Measurements from ENCODE around the gene HAPSTR1. TPM values are rescaled to one million over a fixed set of nuclear protein-coding genes. Genes with fewer than 3 reads are reported as not detected.
"Not testable (repeated sequence)": the region's sequence is repeated elsewhere in the genome, so short reads cannot be mapped to it uniquely, and the experiment has no call there.

HAPSTR1 gene
- 10 to 100 TPM; 11.6 to 31.8 (median 15.0) TPM for polyA plus RNA-seq
- long read RNA-seq, donor 1, result 0 reads
- long read RNA-seq, donor 2, full-length matches to known transcripts, result 2 of 2 reads
- long read RNA-seq, donor 2, partial matches to known transcripts, result 0 of 2 reads
- long read RNA-seq, donor 2, other reads (novel, unspliced or antisense), result 0 of 2 reads
- long read RNA-seq, donor 3, full-length matches to known transcripts, result 9 of 9 reads
- long read RNA-seq, donor 3, partial matches to known transcripts, result 0 of 9 reads
- long read RNA-seq, donor 3, other reads (novel, unspliced or antisense), result 0 of 9 reads
- long read RNA-seq, donor 4, full-length matches to known transcripts, result 1 of 1 reads
- long read RNA-seq, donor 4, partial matches to known transcripts, result 0 of 1 reads
- long read RNA-seq, donor 4, other reads (novel, unspliced or antisense), result 0 of 1 reads
- long read RNA-seq, donor 5, full-length matches to known transcripts, result 2 of 2 reads
- long read RNA-seq, donor 5, partial matches to known transcripts, result 0 of 2 reads
- long read RNA-seq, donor 5, other reads (novel, unspliced or antisense), result 0 of 2 reads
- long read RNA-seq, donor 6, full-length matches to known transcripts, result 7 of 7 reads
- long read RNA-seq, donor 6, partial matches to known transcripts, result 0 of 7 reads
- long read RNA-seq, donor 6, other reads (novel, unspliced or antisense), result 0 of 7 reads
- long read RNA-seq, donor 7, full-length matches to known transcripts, result 6 of 15 reads
- long read RNA-seq, donor 7, partial matches to known transcripts, result 9 of 15 reads
- long read RNA-seq, donor 7, other reads (novel, unspliced or antisense), result 0 of 15 reads
- long read RNA-seq, donor 8, full-length matches to known transcripts, result 3 of 3 reads
- long read RNA-seq, donor 8, partial matches to known transcripts, result 0 of 3 reads
- long read RNA-seq, donor 8, other reads (novel, unspliced or antisense), result 0 of 3 reads
- long read RNA-seq, donor 9, full-length matches to known transcripts, result 1 of 1 reads
- long read RNA-seq, donor 9, partial matches to known transcripts, result 0 of 1 reads
- long read RNA-seq, donor 9, other reads (novel, unspliced or antisense), result 0 of 1 reads
- long read RNA-seq, donor 10, full-length matches to known transcripts, result 5 of 5 reads
- long read RNA-seq, donor 10, partial matches to known transcripts, result 0 of 5 reads
- long read RNA-seq, donor 10, other reads (novel, unspliced or antisense), result 0 of 5 reads

GRCh38 chr16:9090960-9091866 is at the start of gene HAPSTR1:
HAPSTR1 (plus strand) TSS chr16:9091644; CDS start chr16:9092045, 401 bp downstream.
- peaks cover 3 to 15% (median 11%) of the 10 kb centered on the region in 3 donors for H3K4me1 ChIP-seq (ENCODE audit: control insufficient read depth in 3 of 3, insufficient read depth in 2 of 3, low read depth in 1 of 3, low read length in 2 of 3)
- no peaks in the 10 kb centered on the region for H3K27me3 ChIP-seq (ENCODE audit: control insufficient read depth in 3 of 3, insufficient read depth in 3 of 3, low read length in 3 of 3)
- H3K36me3 ChIP-seq (ENCODE audit: control insufficient read depth in 3 of 3, insufficient read depth in 2 of 3, low read depth in 1 of 3, low read length in 3 of 3), result peaks cover 0 to 4% (median 3%) of the 10 kb centered on the region in 3 donors
- peak; percentile 100 for DNase-seq
- FAIRE-seq, result no peak
- peak within 1 kb of the TSS; percentile 68 to 100 (median 100) for H3K4me3 ChIP-seq (ENCODE audit: low read depth in 1 of 3, low read length in 3 of 3)
- 0 to 1% (median 1%) methylated on average over 51 to 79 of the region's 79 CpGs for WGBS, 3 donors
- H3K27ac ChIP-seq (ENCODE audit: low read depth in 1 of 3, low read length in 2 of 3), result peak within 1 kb of the TSS; percentile 95 to 100 (median 99)
- no peaks in the 10 kb centered on the region for H3K9me3 ChIP-seq (ENCODE audit: control insufficient read depth in 2 of 2, insufficient read depth in 1 of 2, low read depth in 1 of 2, low read length in 1 of 2)

GRCh38 chr16:9042533-9042932 is 48.9 kb upstream of the HAPSTR1 start:
- no peak for FAIRE-seq

GRCh38 chr16:9042964-9043680 is 48.3 kb upstream of the HAPSTR1 start:
- peaks cover 0 to 1% (median 0%) of the 10 kb centered on the region in 3 donors for H3K4me1 ChIP-seq (ENCODE audit: control insufficient read depth in 3 of 3, insufficient read depth in 2 of 3, low read depth in 1 of 3, low read length in 2 of 3)
- DNase-seq (no peak), FAIRE-seq (no peak)
- no peaks in the 10 kb centered on the region for H3K36me3 ChIP-seq (ENCODE audit: control insufficient read depth in 3 of 3, insufficient read depth in 2 of 3, low read depth in 1 of 3, low read length in 3 of 3)
- no peak overlapping the region for H3K27ac ChIP-seq (ENCODE audit: low read depth in 1 of 3, low read length in 2 of 3)
- no peaks in the 10 kb centered on the region for H3K27me3 ChIP-seq (ENCODE audit: control insufficient read depth in 3 of 3, insufficient read depth in 3 of 3, low read length in 3 of 3)
- WGBS, 3 donors, result 70 to 81% (median 78%) methylated on average over 15 of the region's 15 CpGs
- no peak overlapping the region for H3K4me3 ChIP-seq (ENCODE audit: low read depth in 1 of 3, low read length in 3 of 3)
- no peaks in the 10 kb centered on the region for H3K9me3 ChIP-seq (ENCODE audit: control insufficient read depth in 2 of 2, insufficient read depth in 1 of 2, low read depth in 1 of 2, low read length in 1 of 2)

More at GRCh38 chr16:9042533-9042932, 48.9 kb upstream of the HAPSTR1 start:
- DNase-seq, result no peak
- H3K36me3 ChIP-seq (ENCODE audit: control insufficient read depth in 3 of 3, insufficient read depth in 2 of 3, low read depth in 1 of 3, low read length in 3 of 3), result no peaks in the 10 kb centered on the region
- no peak overlapping the region for H3K27ac ChIP-seq (ENCODE audit: low read depth in 1 of 3, low read length in 2 of 3)
- WGBS, 3 donors, result 78 to 81% (median 81%) methylated on average over 5 of the region's 5 CpGs
- no peak overlapping the region for H3K4me3 ChIP-seq (ENCODE audit: low read depth in 1 of 3, low read length in 3 of 3)
- H3K4me1 ChIP-seq (ENCODE audit: control insufficient read depth in 3 of 3, insufficient read depth in 2 of 3, low read depth in 1 of 3, low read length in 2 of 3), result no peaks in the 10 kb centered on the region
- no peaks in the 10 kb centered on the region for H3K27me3 ChIP-seq (ENCODE audit: control insufficient read depth in 3 of 3, insufficient read depth in 3 of 3, low read length in 3 of 3)
- H3K9me3 ChIP-seq (ENCODE audit: control insufficient read depth in 2 of 2, insufficient read depth in 1 of 2, low read depth in 1 of 2, low read length in 1 of 2), result no peaks in the 10 kb centered on the region

- DNase-seq; H3K9me3 ChIP-seq (ENCODE audit: control insufficient read depth in 2 of 2, insufficient read depth in 1 of 2, low read depth in 1 of 2, low read length in 1 of 2); H3K27me3 ChIP-seq (ENCODE audit: control insufficient read depth in 3 of 3, insufficient read depth in 3 of 3, low read length in 3 of 3); FAIRE-seq; H3K4me3 ChIP-seq (ENCODE audit: low read depth in 1 of 3, low read length in 3 of 3); H3K4me1 ChIP-seq (ENCODE audit: control insufficient read depth in 3 of 3, insufficient read depth in 2 of 3, low read depth in 1 of 3, low read length in 2 of 3); H3K27ac ChIP-seq (ENCODE audit: low read depth in 1 of 3, low read length in 2 of 3); H3K36me3 ChIP-seq (ENCODE audit: control insufficient read depth in 3 of 3, insufficient read depth in 2 of 3, low read depth in 1 of 3, low read length in 3 of 3): not testable (repeated sequence)
- WGBS, 3 donors, result 68 to 89% (median 76%) methylated on average over 3 of the region's 3 CpGs
These were observed 45.9 kb upstream of the HAPSTR1 start for GRCh38 chr16:9045562-9045961.

- WGBS, 3 donors, result 95 to 100% (median 100%) methylated on average over 1 of the region's 1 CpG
- FAIRE-seq (no peak), DNase-seq (no peak)
These were observed 44.8 kb upstream of the HAPSTR1 start for GRCh38 chr16:9046667-9047055.

GRCh38 chr16:9047689-9048301 is 43.6 kb upstream of the HAPSTR1 start:
- DNase-seq, result peak; percentile 88 to 94
- H3K4me3 ChIP-seq (ENCODE audit: low read depth in 1 of 3, low read length in 3 of 3), result no peak overlapping the region
- peaks cover 0 to 4% (median 0%) of the 10 kb centered on the region in 3 donors for H3K4me1 ChIP-seq (ENCODE audit: control insufficient read depth in 3 of 3, insufficient read depth in 2 of 3, low read depth in 1 of 3, low read length in 2 of 3)
- FAIRE-seq, result no peak
- no peaks in the 10 kb centered on the region for H3K27me3 ChIP-seq (ENCODE audit: control insufficient read depth in 3 of 3, insufficient read depth in 3 of 3, low read length in 3 of 3)
- H3K36me3 ChIP-seq (ENCODE audit: control insufficient read depth in 3 of 3, insufficient read depth in 2 of 3, low read depth in 1 of 3, low read length in 3 of 3), result no peaks in the 10 kb centered on the region
- WGBS, 3 donors, result 19 to 28% (median 22%) methylated on average over 7 of the region's 7 CpGs
- no peaks in the 10 kb centered on the region for H3K9me3 ChIP-seq (ENCODE audit: control insufficient read depth in 2 of 2, insufficient read depth in 1 of 2, low read depth in 1 of 2, low read length in 1 of 2)
- peak overlapping the region in 1 of 3 donors; percentile 78 for H3K27ac ChIP-seq (ENCODE audit: low read depth in 1 of 3, low read length in 2 of 3)

More at GRCh38 chr16:9046667-9047055, 44.8 kb upstream of the HAPSTR1 start:
- no peak overlapping the region for H3K27ac ChIP-seq (ENCODE audit: low read depth in 1 of 3, low read length in 2 of 3)
- H3K9me3 ChIP-seq (ENCODE audit: control insufficient read depth in 2 of 2, insufficient read depth in 1 of 2, low read depth in 1 of 2, low read length in 1 of 2), result no peaks in the 10 kb centered on the region
- no peaks in the 10 kb centered on the region for H3K36me3 ChIP-seq (ENCODE audit: control insufficient read depth in 3 of 3, insufficient read depth in 2 of 3, low read depth in 1 of 3, low read length in 3 of 3)
- peaks cover 0 to 4% (median 0%) of the 10 kb centered on the region in 3 donors for H3K4me1 ChIP-seq (ENCODE audit: control insufficient read depth in 3 of 3, insufficient read depth in 2 of 3, low read depth in 1 of 3, low read length in 2 of 3)
- H3K27me3 ChIP-seq (ENCODE audit: control insufficient read depth in 3 of 3, insufficient read depth in 3 of 3, low read length in 3 of 3), result no peaks in the 10 kb centered on the region
- no peak overlapping the region for H3K4me3 ChIP-seq (ENCODE audit: low read depth in 1 of 3, low read length in 3 of 3)

- Histone ChIP-seq H3K4me1 (ENCODE audit: control insufficient read depth in 3 of 3, insufficient read depth in 2 of 3, low read depth in 1 of 3, low read length in 2 of 3) (peaks cover 0 to 4% (median 0%) of the 10 kb centered on the region in 3 donors), H3K36me3 (ENCODE audit: control insufficient read depth in 3 of 3, insufficient read depth in 2 of 3, low read depth in 1 of 3, low read length in 3 of 3) (no peaks in the 10 kb centered on the region), H3K9me3 (ENCODE audit: control insufficient read depth in 2 of 2, insufficient read depth in 1 of 2, low read depth in 1 of 2, low read length in 1 of 2) (no peaks in the 10 kb centered on the region), H3K27me3 (ENCODE audit: control insufficient read depth in 3 of 3, insufficient read depth in 3 of 3, low read length in 3 of 3) (no peaks in the 10 kb centered on the region), H3K27ac (ENCODE audit: low read depth in 1 of 3, low read length in 2 of 3) (peak overlapping the region in 1 of 3 donors; percentile 78), H3K4me3 (ENCODE audit: low read depth in 1 of 3, low read length in 3 of 3) (no peak overlapping the region)
- WGBS, 3 donors, result 77 to 82% (median 78%) methylated on average over 4 of the region's 4 CpGs
- no peak for FAIRE-seq
- no peak for DNase-seq
These were observed 43.1 kb upstream of the HAPSTR1 start for GRCh38 chr16:9048302-9048700.
